Astrocyte (in vitro differentiated cells and primary cell): ENCODE data around the gene GMEB2. TPM values are rescaled to one million over a fixed set of nuclear protein-coding genes. Genes with fewer than 3 reads are reported as not detected.

Experiments used
- DNase-seq: peaks from one replicate; pipeline ENCODE4 v3.0.0-alpha.2; 2010; ENCODE audit warnings: low read depth
- FAIRE-seq: peaks from 2 replicates; lab custom pipeline; 2011; peaks lifted over from hg19 to GRCh38; lab: Jason Lieb, UNC
- H2AFZ ChIP-seq: 2 replicates; pipeline ENCODE4 v1.6.0; 2012; ENCODE audit warnings: low read depth, low read length, inconsistent platforms
- H3K27ac ChIP-seq: 2 replicates; pipeline ENCODE4 v1.5.1; 2011; ENCODE audit warnings: low read depth, low read length, inconsistent platforms
- H3K27me3 ChIP-seq: 2 replicates; pipeline ENCODE4 v1.6.0; 2011; ENCODE audit warnings: low read length, inconsistent platforms; ENCODE audit not compliant: insufficient read depth
- H3K36me3 ChIP-seq: 2 replicates; pipeline ENCODE4 v1.5.1; 2011; ENCODE audit warnings: low read length, inconsistent platforms; ENCODE audit not compliant: insufficient read depth
- H3K4me1 ChIP-seq: 2 replicates; pipeline ENCODE4 v1.5.1; 2011; ENCODE audit warnings: low read length, inconsistent platforms; ENCODE audit not compliant: insufficient read depth
- H3K4me2 ChIP-seq: 2 replicates; pipeline ENCODE4 v1.6.0; 2012; ENCODE audit warnings: low read length, inconsistent platforms
- H3K4me3 ChIP-seq: 2 replicates; pipeline ENCODE4 v1.5.1; 2011; ENCODE audit warnings: low read depth, mild to moderate bottlenecking, low read length, inconsistent platforms; ENCODE audit not compliant: insufficient read depth
- H3K79me2 ChIP-seq: 2 replicates; pipeline ENCODE4 v1.6.0; 2012; ENCODE audit warnings: mild to moderate bottlenecking, low read length, inconsistent platforms; ENCODE audit not compliant: insufficient read depth
- H3K9ac ChIP-seq: 2 replicates; pipeline ENCODE4 v1.6.0; 2012; ENCODE audit warnings: mild to moderate bottlenecking, low read length, inconsistent platforms
- H3K9me3 ChIP-seq: 2 replicates; pipeline ENCODE4 v1.5.1; 2012; ENCODE audit warnings: low read depth, mild to moderate bottlenecking, low read length, inconsistent platforms; ENCODE audit not compliant: insufficient read depth
- H4K20me1 ChIP-seq: 2 replicates; pipeline ENCODE4 v1.6.0; 2012; ENCODE audit warnings: low read length, inconsistent platforms; ENCODE audit not compliant: insufficient read depth
- H3K27ac Mint-ChIP-seq: one replicate; pipeline ENCODE4 v1.8.0; 2021; ENCODE audit warnings: mild to moderate bottlenecking, mixed read lengths; ENCODE audit not compliant: unreplicated experiment
- H3K27me3 Mint-ChIP-seq: one replicate; pipeline ENCODE4 v1.8.0; 2021; ENCODE audit warnings: low read depth, mixed read lengths; ENCODE audit not compliant: unreplicated experiment
- H3K36me3 Mint-ChIP-seq: one replicate; pipeline ENCODE4 v1.8.0; 2021; ENCODE audit warnings: low read depth, mixed read lengths; ENCODE audit not compliant: unreplicated experiment
- H3K4me1 Mint-ChIP-seq: one replicate; pipeline ENCODE4 v1.8.0; 2021; ENCODE audit warnings: low read depth, mixed read lengths; ENCODE audit not compliant: unreplicated experiment
- H3K4me3 Mint-ChIP-seq: one replicate; pipeline ENCODE4 v1.8.0; 2021; ENCODE audit warnings: mild to moderate bottlenecking, moderate library complexity, mixed read lengths; ENCODE audit not compliant: unreplicated experiment
- H3K9me3 Mint-ChIP-seq: one replicate; pipeline ENCODE4 v1.8.0; 2021; ENCODE audit warnings: mild to moderate bottlenecking, mixed read lengths; ENCODE audit not compliant: unreplicated experiment
- CTCF ChIP-seq: IDR thresholded peaks from 2 replicates; pipeline ENCODE4 v1.5.1; 2011; ENCODE audit warnings: low read depth, mild to moderate bottlenecking, inconsistent platforms, low read length, moderate library complexity; ENCODE audit not compliant: insufficient read depth
- EZH2 ChIP-seq: IDR thresholded peaks from 2 replicates; pipeline ENCODE4 v1.6.1; 2012; ENCODE audit warnings: mild to moderate bottlenecking, low read length, inconsistent platforms; ENCODE audit not compliant: insufficient read depth
- total RNA-seq: library from RNA; stranded (reverse); gene quantifications from 2 replicates; pipeline ENCODE4 v1.2.1, GENCODE V29; 2021

GMEB2 gene
- total RNA-seq, 1 donor from 2014 or later = 11.7 TPM

DNA sequence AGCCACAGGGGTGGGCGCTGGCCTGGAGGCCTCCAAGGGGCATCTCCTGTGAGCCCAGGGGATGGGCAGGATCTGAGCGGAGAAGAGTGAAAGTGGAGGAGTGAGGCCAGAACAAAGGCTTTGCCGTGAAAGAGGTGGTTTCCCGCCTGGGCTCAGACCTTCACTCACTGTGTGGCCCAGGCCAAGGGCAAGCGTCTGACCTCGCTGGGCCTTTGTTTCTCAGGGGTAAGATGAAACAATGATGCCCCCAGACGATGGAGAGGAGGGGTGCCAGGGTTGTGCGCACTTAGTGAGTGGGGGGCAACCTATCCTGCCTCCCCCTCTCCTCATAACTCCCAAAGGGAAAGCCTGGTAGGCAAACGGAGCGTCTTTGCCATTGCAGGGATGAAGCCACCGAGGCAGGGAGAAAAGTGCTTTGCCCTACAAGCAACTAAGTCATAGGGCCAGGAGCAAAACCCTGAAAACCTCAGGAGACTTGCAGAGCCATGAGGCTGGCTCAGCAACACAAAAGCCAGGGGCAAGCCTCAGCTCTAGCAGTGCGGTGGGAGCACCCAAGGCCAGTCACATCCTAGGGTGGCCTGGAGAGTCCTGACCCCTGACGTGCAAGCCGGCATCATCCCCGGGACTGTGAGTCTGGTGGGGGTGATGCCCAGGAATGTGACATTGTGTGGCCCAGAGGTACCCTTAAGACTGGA is 27.2 kb upstream of the GMEB2 start:
- Histone ChIP-seq H3K4me2 (peak overlapping the region; percentile 91), H3K4me1 (peaks cover 25% of the 10 kb centered on the region), H3K27me3 (no peaks in the 10 kb centered on the region), H3K27ac (no peak overlapping the region), H2AFZ (peak overlapping the region; percentile 60), H3K9me3 (no peaks in the 10 kb centered on the region), H4K20me1 (peaks cover 17% of the 10 kb centered on the region), H3K36me3 (no peaks in the 10 kb centered on the region), H3K79me2 (peaks cover 13% of the 10 kb centered on the region), H3K4me3 (peak overlapping the region; percentile 54), H3K9ac (peak overlapping the region; percentile 31)
- FAIRE-seq (no peak), DNase-seq (no peak)
- peaks cover 3% of the 10 kb centered on the region for H3K9me3 Mint-ChIP-seq
- TF ChIP-seq CTCF (no peak), EZH2 (no peak)
- H3K36me3 Mint-ChIP-seq = no peaks in the 10 kb centered on the region
- peak overlapping the region; percentile 67 for H3K4me3 Mint-ChIP-seq
- H3K27ac Mint-ChIP-seq = no peak overlapping the region
- peaks cover 5% of the 10 kb centered on the region for H3K4me1 Mint-ChIP-seq
- peaks cover 1% of the 10 kb centered on the region for H3K27me3 Mint-ChIP-seq

DNA sequence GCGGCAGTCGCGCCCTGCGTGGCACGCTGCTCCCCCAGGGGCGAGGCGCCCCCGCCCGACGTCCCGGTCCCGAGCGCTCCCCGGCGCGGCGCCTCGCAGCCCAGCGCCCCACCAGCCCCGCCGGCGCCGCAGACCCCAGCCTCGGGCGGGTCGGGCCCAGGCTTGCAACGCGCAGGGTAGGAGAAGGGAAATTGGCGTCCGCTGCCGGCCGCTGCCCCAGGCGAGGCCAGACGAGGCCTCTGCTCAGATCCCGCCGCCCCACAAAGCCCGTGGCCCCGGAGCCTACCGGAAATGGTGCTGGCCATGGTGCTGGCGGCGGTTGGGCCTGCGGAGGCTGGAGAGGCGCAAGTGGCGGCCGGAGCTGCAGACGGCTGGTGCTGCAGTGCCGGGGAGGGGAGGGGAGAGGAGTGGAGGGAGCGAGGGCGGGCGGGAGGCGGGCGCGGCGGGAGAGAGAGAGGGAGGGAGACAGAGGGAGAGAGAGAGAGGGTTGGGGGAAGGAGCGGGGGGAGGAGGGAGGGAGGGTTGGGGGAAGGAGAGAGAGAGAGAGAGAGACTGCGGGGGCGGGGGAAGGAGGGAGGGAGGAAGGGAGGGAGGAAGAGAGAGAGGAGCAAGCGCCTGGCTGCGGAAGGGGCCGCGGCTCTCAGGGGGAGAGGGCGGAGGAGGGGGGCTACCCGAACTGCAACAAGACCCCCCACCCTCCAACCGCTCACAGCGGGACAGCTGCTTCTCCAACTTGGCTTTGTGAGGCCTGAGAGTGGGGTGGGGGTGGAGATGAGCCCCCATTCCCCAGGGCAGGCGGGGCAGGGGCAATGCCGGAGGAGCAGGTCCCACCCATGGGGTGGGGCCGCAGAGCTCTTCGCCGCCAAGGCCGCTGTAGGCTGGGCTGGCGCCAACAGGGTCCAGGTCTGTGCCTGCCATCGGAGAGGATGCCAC is 26.4 kb upstream of the GMEB2 start, which contains the start of gene STMN3:
STMN3 (minus strand) TSS at position 384 of the 933 bp plus-strand sequence; CDS start at position 305, 79 bp downstream.
- Mint-ChIP-seq H3K36me3 (no peaks in the 10 kb centered on the region), H3K9me3 (peaks cover 3% of the 10 kb centered on the region), H3K4me1 (peaks cover 5% of the 10 kb centered on the region), H3K4me3 (peak within 1 kb of the TSS; percentile 77), H3K27me3 (peaks cover 6% of the 10 kb centered on the region), H3K27ac (no peak within 1 kb of the TSS)
- Histone ChIP-seq H3K4me1 (peaks cover 19% of the 10 kb centered on the region), H3K9me3 (no peaks in the 10 kb centered on the region), H3K9ac (peak within 1 kb of the TSS; percentile 57), H3K27ac (no peak within 1 kb of the TSS), H3K36me3 (no peaks in the 10 kb centered on the region), H3K27me3 (no peaks in the 10 kb centered on the region), H3K79me2 (peaks cover 6% of the 10 kb centered on the region), H3K4me3 (peak within 1 kb of the TSS; percentile 56), H2AFZ (peak within 1 kb of the TSS; percentile 73), H4K20me1 (peaks cover 20% of the 10 kb centered on the region), H3K4me2 (peak within 1 kb of the TSS; percentile 91)
- FAIRE-seq (no peak), DNase-seq (peak; percentile 92)
- TF ChIP-seq CTCF = no peak
